Upper lobe of right lung (tissue), 1 donor: Measurements from ENCODE around the gene OSBPL5. TPM values are rescaled to one million over a fixed set of nuclear protein-coding genes. Genes with fewer than 3 reads are reported as not detected.
A peak's percentile ranks its signal among the peaks of the same experiment; 100 is the strongest.

ENCODE experiments used
- ATAC-seq: fragments of 200-7000 bp; cut with Tn5 transposase; one replicate; pipeline ENCODE4 v1.9.1; 2020; ENCODE audit warnings: mild to moderate bottlenecking, moderate library complexity
- DNase-seq: peaks from one replicate; pipeline ENCODE4 v3.0.0-alpha.2; 2020
- H3K27ac ChIP-seq: fragments of 200-600 bp; one replicate; pipeline ENCODE4 v1.8.0; 2022
- H3K27me3 ChIP-seq: fragments of 200-600 bp; one replicate; pipeline ENCODE4 v1.8.0; 2022; ENCODE audit warnings: mild to moderate bottlenecking
- H3K36me3 ChIP-seq: fragments of 200-600 bp; one replicate; pipeline ENCODE4 v1.8.0; 2022
- H3K4me1 ChIP-seq: fragments of 200-600 bp; one replicate; pipeline ENCODE4 v1.8.0; 2022
- H3K4me3 ChIP-seq: fragments of 200-600 bp; one replicate; pipeline ENCODE4 v1.8.0; 2022; ENCODE audit warnings: mild to moderate bottlenecking
- H3K9me3 ChIP-seq: fragments of 200-600 bp; one replicate; pipeline ENCODE4 v1.8.0; 2022
- CTCF ChIP-seq: fragments of 200-600 bp; IDR thresholded peaks from one replicate; pipeline ENCODE4 v1.8.0; 2022; ENCODE audit warnings: antibody characterized with exemption
- intact Hi-C: fragments of 100-400 bp; cut with DNase I; formaldehyde crosslinking; loops from one replicate; pipeline ENCODE4 v1.11.0; 2022
- total RNA-seq: library from RNA; stranded (reverse); fragmentation: NEBNext Ultra II Directional; extraction: Animal tissue kit (Norgen Biotek cat#: 25700); gene quantifications from one replicate; pipeline ENCODE4 v1.2.1, GENCODE V29; 2021
- donor health status: DM: no; HTN: yes; CAD: no; lungs with severe emphysema.

The OSBPL5 gene
- total RNA-seq, 1 donor from 2014 or later: 52.6 TPM

- no peak for ATAC-seq
- Histone ChIP-seq H3K9me3 (no peaks in the 10 kb centered on the region), H3K4me3 (no peak overlapping the region), H3K36me3 (peaks cover 21% of the 10 kb centered on the region), H3K27me3 (no peaks in the 10 kb centered on the region), H3K4me1 (no peaks in the 10 kb centered on the region), H3K27ac (no peak overlapping the region)
- no peak for TF ChIP-seq CTCF
- intact Hi-C loops: loop anchor here (10.0 kb wide), 1 partner anchor 50 kb away; no protein-coding TSS in a partner anchor
- DNase-seq: peak; percentile 58
These were observed 70.8 kb downstream of the OSBPL5 start for GRCh38 chr11:3094223-3094824.

GRCh38 chr11:3093281-3094191, 71.6 kb downstream of the OSBPL5 start:
- TF ChIP-seq CTCF: no peak
- DNase-seq (peak; percentile 55), ATAC-seq (no peak)
- intact Hi-C loops: loop anchor here (10.0 kb wide), 1 partner anchor 49 kb away; no protein-coding TSS in a partner anchor
- H3K27ac ChIP-seq: no peak overlapping the region
- no peaks in the 10 kb centered on the region for H3K4me1 ChIP-seq
- H3K9me3 ChIP-seq: no peaks in the 10 kb centered on the region
- peaks cover 21% of the 10 kb centered on the region for H3K36me3 ChIP-seq
- no peaks in the 10 kb centered on the region for H3K27me3 ChIP-seq
- no peak overlapping the region for H3K4me3 ChIP-seq

- intact Hi-C loops: loop anchor here (10.0 kb wide), 1 partner anchor 48 kb away; no protein-coding TSS in a partner anchor
- no peak overlapping the region for H3K27ac ChIP-seq
These were observed 72.4 kb downstream of the OSBPL5 start for GRCh38 chr11:3092603-3093141.

GRCh38 chr11:3091846-3092602, 73.1 kb downstream of the OSBPL5 start:
- DNase-seq (peak; percentile 84), ATAC-seq (peak; percentile 84)
- intact Hi-C loops: loop anchor here (10.0 kb wide), 1 partner anchor 47 kb away; no protein-coding TSS in a partner anchor

More at GRCh38 chr11:3092603-3093141, 72.4 kb downstream of the OSBPL5 start:
- no peak for ATAC-seq
- no peak for TF ChIP-seq CTCF
- peak; percentile 61 for DNase-seq
- H3K4me3 ChIP-seq: no peak overlapping the region
- no peaks in the 10 kb centered on the region for H3K4me1 ChIP-seq
- H3K36me3 ChIP-seq: peaks cover 19% of the 10 kb centered on the region
- no peaks in the 10 kb centered on the region for H3K27me3 ChIP-seq
- H3K9me3 ChIP-seq: no peaks in the 10 kb centered on the region

More at GRCh38 chr11:3091846-3092602, 73.1 kb downstream of the OSBPL5 start:
- H3K9me3 ChIP-seq: no peaks in the 10 kb centered on the region
- TF ChIP-seq CTCF: peak; percentile 99
- peaks cover 13% of the 10 kb centered on the region for H3K36me3 ChIP-seq
- H3K4me3 ChIP-seq: no peak overlapping the region
- no peaks in the 10 kb centered on the region for H3K4me1 ChIP-seq
- H3K27me3 ChIP-seq: no peaks in the 10 kb centered on the region
- no peak overlapping the region for H3K27ac ChIP-seq
